HG03175 (cell line): ENCODE results near the gene SLC9A9.
A peak's percentile ranks its signal among the peaks of the same experiment; 100 is the strongest.

ENCODE experiments used
- ATAC-seq: cut with Tn5 transposase; IDR thresholded peaks from one replicate; pipeline ENCODE4 v1.9.1; 2021; ENCODE audit warnings: mild to moderate bottlenecking, moderate library complexity; ENCODE audit not compliant: unreplicated experiment

Gene SLC9A9

DNA sequence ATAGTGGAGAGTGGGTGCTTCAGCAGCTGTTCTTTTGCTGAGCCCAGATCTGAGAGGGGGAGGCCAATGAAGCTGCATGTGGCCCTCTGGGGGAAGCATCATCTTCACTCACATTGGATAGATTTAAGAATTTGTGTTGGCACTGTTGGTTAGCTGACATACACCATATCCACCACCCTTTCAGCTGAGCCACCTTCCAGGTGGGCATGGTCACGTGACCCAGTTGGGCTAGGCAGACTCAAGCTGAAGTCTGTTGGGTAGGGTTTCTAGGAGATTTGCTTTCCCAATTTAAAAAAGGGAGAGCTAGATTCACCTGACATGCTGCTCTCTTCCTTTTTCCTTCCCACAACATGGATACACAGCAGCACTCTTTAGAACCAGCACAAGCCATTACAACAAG, 417.7 kb downstream of the SLC9A9 start:
- ATAC-seq = no peak

DNA sequence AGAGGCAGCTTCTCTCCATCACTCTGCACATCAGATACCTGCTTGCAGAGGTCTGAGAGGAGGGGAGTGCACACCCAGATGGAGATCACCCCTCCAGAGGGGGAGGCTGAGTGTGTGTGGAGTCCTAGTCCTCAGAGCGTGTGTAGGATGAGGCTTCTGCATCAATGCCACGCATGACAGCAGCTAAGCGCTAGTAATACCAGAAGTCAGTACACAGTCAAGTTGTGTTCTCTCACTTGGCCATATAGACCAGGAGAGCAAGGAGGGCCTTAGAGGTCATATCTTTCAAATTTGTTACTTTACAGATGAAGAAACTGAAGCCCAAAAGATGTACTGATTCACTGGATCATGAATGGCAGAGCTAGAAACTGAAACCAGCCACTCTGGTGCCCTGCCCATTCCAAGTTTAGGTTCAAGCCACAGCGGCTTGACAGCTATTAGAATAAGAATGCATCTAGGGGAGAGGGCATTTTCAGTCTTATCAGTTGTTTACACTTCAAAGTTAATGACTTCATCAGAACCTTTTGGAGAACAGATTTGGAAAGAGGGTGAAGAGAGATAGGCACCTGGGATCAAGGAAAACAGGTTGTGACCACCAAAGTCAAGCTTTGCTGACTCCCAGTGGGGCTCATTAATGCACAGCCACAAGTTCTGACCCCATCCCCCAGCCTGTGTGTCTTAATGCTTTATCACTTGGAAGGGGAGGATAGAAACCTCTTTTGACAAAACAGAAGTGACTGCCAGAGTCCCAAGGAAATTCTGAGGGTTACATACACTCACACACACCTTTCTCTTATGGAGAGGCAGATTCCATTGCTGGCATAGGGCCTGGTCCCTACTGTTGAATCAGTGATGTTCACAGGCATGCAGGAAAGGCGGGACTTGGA, 418.4 kb downstream of the SLC9A9 start:
- ATAC-seq = peak; percentile 41

DNA sequence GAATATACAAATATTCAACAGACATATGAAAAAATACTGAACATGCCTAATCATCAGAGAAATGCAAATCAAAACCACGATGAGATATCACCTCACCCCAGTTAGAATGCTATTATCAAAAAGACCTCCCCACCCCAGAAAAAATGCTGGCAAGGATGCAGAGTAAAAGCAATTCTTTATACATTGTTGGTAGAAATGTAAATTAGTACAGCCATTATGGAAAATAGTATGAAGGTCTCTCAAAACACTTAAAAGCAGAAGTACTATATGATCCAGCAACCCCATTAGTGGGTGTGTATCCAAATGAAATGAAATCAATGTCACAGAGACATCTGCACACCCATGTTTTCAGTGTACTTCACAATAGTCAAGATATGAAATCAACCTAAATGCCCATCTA, 420.0 kb downstream of the SLC9A9 start:
- no peak for ATAC-seq

DNA sequence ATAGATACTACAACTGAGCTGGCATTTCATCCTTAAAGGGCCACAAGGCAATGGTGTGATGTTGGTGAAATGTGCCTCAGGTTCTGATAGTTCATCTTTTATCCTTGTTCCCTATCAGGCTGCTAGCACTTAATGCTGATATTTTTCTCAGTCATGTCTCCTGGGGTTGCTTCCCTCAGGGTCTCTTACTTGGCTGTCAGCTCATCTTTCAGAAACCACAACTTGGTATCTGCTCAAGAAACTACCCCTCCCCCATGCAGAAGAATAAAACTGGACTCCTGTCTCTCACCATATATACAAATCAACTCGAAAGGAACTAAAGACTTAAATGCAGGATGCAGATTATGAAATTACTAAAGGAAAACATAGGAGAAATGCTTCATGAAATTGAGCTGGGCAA, 420.6 kb downstream of the SLC9A9 start:
- no peak for ATAC-seq

DNA sequence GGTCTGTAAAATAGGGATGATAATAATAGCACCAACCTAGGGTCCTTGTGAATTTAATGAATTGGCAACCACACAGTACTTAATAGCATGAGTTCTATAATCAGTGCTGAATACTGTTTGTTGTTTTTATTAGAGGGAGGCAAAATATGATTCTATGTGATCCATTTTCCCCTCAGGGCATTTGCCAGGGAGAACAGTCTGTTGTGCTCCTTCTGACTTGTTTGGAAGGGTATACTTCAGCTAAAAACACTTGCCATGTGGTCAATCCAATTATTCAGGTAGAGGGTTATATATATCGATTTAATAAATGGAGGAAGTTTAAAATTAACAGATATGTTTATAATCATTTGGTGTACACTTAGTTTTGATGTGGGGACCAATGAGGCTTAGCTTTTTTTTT, 423.4 kb downstream of the SLC9A9 start:
- no peak for ATAC-seq

DNA sequence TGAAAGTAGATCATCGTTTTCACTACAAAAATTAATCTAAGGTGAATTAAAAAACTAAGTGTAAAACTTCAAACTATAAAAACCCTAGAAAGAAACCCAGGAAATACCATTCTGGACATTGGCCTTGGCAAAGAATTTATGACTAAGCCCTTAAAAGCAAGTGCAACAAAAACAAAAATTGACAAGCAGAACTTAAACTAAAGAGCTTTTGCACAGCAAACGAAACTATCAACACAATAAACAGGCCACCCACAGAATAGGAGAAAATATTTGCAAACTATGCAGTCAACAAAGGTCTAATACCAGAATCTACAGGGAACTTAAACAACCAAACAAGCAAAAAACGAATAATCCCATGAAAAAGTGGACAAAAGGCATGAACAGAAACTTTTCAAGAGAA, 426.7 kb downstream of the SLC9A9 start:
- no peak for ATAC-seq

DNA sequence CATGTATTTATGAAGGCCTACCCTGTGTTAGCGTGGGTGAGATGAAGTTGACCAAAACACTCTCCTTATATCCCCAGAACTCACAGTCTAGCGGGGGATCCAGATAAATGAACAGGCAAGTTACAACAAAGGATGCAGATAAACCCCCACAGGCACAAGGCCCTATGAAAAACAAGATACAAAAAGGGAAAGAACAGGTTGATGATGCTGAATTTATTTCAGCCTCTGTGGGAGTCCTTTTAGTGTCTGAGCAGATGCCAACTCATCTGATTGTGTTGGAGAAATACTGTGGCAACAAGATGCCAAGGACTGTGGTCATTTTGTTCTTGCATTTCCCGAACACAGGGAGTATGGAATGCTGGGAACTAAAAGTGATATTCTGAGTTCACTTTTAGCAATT, 428.7 kb downstream of the SLC9A9 start:
- no peak for ATAC-seq

DNA sequence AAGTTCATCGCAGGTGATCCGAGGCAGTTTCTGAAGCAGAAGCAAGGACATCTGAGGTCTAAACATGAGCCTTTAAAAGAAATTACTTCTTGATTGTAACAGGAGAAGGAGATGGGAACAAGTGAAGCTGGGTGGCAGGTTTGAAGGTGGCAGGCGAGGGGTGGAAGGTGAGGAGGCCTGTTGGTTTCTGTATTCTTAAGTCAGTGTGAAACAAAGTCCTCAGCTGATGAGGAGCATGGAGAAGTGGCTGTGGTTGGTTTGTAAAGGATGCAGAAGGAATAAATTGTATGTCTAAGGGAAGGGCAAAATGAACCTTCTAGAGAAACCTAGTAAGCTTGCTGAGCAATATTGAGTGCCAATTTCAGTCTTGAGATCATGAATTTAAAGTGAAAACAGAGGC, 429.9 kb downstream of the SLC9A9 start:
- no peak for ATAC-seq

DNA sequence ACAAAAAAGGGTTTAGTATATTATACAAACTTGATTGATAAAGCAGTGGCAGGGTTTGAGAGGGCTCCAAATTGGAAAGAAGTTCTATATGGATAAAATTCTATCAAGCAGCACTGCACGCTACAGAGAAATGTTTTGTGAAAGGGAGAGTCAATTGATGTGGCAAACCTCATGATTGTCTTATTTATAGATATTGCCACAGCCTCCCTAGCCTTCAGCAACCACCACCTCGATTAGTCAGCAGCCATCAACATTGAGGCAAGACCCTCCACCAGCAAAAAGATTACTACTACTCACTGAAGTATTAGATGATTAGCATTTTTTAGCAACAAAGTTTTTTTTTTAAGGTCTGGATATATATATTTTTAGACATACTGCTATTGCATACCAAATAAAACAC, 432.0 kb downstream of the SLC9A9 start:
- no peak for ATAC-seq

DNA sequence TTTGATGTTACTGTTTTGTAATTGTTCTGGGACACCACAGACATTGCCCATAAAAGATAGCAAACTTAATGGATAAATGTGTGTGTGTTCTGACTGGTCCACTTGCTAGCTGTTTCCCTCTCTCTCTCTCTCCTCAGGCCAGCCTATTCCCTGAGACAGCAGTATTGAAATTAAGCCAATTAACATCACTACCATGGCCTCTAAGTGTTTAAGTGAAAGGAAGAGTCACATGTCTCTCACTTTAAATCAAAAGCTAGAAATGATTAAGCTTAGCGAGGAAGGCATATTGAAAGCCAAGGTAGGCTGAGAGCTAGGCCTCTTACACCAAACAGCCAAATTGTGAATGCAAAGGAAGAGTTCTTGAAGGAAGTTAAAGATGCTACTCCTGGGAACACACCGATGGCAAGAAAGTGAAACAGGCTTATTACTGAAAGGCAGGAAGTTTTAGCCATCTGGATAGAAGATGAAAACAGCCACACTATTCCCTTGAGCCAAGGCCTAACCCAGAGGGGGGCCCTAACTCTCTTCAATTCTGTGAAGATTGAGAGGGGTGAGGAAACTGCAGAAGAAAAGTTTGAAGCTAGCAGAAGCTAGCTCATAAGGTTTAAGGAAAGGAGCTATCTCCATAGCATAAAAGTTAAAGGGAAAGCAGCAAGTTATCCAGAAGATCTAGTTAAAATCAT, 433.6 kb downstream of the SLC9A9 start:
- ATAC-seq = no peak

DNA sequence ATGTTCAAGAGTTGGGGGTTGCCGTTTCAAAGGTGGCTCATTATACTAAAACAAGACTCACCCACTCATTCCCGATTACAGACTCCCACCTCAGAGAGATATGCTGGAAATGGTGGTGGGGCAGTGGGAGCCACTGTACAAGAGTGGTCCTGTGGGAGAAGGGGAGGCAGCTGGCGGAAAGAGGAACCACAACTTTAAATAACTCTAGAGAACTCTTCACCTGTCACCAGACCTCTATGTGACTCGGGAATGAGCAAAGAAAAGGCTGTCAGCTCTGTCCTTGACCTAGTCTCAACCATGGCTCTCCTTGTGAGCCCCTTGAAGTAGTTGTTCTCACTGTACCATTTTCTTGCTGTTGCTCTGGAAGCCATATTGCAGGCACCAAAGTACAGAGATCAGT, 434.9 kb downstream of the SLC9A9 start:
- ATAC-seq = no peak

DNA sequence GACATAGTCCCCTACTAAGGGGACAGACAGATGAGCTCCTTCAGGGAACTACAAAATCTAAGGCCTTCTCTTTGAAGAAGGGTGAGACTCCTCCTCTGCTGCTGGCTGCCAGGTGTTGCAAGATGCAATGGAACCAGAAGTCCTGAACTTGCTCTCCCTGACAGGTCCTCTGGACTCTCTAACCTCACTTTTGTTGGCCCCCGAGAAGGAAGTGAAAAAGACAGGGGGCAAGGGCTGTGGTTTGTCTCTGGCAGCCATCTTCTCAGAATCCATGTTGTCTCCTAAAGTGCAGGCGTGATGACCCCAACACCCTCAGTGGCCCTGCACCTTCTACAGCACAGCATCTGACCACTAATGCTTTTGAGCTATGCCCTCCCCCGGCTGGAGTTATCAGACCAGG, 436.2 kb downstream of the SLC9A9 start:
- ATAC-seq = no peak

DNA sequence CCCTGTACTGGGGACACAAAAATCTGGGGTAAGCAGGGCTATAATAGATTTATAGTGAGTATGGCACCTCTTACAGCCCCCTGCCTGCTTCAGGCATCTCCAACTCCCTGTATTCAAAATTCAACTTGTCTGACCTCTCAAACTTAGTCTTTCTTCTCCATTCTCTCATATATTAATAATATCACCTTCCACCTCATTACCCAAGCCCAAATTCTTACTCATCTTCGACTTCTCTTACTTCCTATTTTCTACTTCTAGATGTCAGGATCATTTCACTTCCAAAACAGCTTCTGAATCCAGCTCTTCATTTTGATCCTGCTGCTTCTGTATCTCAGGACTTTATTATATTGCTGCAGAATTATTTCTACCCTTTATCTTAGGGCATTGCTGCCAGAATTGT, 438.0 kb downstream of the SLC9A9 start:
- ATAC-seq = no peak

DNA sequence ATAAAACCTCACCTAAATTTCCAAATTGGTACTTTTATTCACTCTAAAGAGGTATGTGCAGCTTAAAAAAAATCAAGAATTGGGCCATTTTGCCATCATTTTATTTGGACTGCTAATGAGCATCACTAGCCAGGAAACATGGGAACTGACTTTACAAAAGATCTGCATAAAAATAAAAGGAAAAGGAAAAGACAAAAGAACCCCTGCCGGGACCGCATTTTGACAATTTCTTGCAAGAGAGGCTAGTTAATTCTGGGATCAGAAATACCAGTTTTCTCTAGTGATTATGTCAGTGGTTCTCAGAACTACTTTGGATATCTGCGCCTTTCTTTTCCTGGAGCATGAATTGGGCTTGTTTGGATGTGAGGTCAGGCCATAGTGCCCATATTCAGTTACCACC, 439.5 kb downstream of the SLC9A9 start:
- ATAC-seq = no peak

DNA sequence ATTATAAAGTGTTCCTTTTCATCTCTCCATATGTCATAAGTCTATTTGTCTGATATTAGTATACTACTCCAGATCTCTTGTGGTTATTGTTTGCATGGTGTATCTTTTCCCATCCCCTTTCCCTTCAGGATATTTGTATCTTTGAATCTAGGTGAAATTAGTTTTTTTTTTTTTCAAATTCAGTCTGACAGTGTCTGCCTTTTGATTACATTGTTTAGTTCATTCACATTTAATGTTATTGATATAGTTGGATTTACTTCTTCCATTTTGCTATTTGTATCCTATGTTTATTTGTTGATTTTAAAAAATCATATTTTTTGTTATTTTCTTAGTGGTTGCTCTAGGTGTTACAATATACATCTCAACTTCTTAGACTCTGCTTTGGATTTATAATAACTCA, 445.7 kb downstream of the SLC9A9 start:
- no peak for ATAC-seq

DNA sequence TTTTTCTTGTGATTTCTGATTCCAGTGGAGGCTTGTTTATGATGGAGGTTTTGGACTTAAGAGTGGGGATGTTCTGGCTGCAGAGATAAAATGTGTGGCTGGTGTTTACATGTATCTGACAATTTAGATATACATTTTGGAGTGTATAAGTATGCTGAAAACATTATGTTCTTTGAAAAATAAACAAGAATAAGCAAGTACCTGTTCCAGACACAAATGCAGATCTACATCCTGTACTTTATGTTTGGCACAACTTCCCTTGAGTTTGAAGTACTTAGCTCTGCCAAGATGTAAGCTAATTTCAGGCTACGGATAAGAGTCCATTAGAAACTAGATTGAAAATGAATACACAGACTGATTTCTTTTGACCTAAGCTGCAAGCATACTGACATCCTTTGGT, 451.5 kb downstream of the SLC9A9 start:
- ATAC-seq = no peak

DNA sequence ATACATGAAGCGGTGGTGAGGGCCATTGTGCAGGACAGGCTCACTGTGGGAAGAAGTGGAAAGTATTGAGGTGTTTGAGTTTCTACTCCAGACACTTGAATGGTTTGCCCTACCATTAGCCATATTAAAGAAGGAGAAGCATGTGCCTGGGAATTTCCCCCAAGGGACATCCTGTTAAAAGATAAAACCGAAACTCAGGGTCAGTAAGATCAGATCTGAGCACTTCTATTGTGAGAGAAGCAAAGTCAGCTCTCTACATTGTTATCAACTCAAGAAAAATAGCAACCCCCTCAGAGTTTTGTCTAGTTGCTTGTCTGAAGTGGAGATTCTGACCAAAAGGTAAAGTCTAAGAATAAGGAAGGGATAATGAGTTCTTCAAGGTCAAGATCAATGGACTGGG, 458.9 kb downstream of the SLC9A9 start:
- no peak for ATAC-seq

DNA sequence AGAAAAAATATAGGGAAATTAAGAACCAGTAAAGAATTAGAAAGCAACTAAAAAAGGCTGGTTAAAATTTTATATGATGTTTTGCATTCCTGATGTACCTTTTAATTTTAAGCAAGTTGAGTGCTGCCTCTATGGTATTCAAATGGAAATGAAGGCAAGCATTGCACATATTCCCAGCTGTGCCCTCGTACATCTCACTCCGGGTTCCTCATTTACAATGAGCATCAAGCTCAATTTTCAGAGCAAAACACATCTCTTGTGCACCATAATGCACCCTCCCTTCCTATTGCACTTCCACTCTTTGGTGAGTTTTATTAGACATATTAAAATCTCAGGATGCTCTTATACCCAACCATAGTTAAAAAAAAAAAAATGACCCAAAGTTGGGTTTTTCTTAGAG, 460.8 kb downstream of the SLC9A9 start:
- no peak for ATAC-seq

DNA sequence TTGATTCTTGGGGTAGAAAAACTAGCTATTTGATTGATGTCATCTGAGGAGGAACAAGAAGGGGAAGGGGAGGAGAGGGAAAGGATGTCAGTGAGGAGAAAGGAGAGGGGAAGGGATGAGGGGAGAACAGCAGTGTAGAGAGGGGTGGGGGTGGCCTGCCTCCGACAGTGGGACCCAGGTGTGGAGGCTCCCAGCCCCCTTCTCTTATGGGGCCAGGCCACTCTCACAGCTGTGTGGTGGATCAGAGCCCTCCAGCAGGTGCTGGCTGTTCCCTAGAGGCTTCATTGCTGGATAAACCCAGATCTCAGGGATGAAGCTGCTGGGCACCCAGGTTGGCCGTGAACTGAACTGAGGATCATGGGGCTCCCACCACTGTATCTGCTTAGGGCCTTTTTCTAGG, 464.2 kb downstream of the SLC9A9 start:
- no peak for ATAC-seq

DNA sequence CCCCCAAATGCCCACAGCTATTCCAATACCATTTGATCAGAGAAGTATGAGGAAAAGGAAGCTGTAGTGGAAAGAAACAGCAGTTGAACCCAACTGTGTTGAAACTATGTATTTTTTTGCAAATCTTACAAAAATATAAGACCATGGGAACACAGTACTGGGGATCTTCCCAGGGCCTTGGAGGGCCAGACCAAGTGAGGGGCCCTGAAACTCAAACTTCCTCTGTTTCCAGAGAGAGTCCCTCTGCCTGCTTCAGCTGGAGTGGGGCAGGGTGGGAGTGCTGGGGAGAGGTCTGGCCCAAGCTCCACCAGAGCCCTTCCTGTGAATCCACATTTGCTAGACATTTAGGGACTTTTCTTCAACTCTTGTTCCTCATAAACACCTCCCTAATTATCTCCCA, 464.8 kb downstream of the SLC9A9 start:
- ATAC-seq = no peak

DNA sequence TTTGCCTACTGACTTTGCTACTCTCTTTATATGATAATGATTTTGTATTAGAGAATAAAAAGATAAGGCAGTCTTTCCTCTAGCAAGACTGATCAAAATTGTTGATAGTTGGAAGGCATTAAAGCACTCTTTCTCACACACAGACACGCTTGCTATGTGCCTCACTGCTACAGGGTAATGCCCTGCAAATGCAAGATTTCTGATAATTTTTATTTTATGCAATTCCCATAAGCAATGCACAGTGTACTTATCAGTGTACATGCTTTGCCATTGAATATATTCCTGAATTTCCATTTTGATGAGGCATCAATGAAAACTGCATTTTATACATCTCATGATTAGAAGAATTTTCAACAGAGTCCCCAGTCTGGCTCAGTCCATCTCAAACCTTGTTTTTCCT, 465.5 kb downstream of the SLC9A9 start:
- no peak for ATAC-seq

DNA sequence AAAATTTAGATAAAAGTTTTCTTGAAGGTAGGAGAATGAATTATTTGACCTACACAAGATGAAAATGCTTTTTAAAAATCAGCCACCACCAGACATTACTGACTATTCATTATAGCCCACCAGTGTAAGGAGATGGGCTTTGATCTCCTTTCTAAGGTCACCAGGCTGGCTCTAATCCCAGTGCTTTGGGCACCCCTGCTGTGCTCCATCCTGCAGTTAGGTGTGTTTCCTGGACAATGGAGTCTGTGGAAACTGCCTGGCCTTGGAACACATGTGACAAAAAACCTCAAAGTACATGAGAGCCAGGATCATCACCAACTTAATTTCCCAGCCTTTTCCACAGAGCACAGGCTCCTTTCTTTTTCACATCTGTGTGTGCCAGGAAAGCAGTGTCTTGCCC, 467.8 kb downstream of the SLC9A9 start:
- no peak for ATAC-seq

DNA sequence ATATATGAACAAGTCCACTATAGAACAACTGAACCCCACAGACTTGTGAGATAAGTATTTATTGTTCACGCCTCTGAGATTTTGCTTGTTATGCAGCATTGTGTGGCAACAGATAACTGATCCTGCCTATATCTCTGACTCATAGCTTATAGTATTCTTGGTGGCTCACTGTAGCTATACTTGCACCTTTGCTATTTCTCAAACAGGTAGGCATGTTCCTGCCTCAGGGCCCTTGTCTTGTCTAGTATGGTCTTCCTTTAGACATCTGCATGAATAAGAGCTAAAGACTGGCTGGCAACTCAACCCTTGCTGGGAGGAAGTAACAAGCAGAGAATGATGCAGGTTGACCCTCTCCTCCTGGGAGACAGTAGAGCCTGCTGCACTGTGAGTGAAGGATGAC, 472.6 kb downstream of the SLC9A9 start:
- ATAC-seq = no peak
